Astrocyte of the spinal cord (primary cell): ENCODE results near the gene CDKN2AIP.

Experiments used
- DNase-seq: peaks from one replicate; pipeline ENCODE4 v3.0.0; 2011; ENCODE audit warnings: low read depth, low spot score
- H3K4me3 ChIP-seq: 2 replicates; pipeline ENCODE4 v1.5.1; 2011; ENCODE audit warnings: low read depth, mild to moderate bottlenecking, low read length, moderate library complexity
- CTCF ChIP-seq: IDR thresholded peaks from 2 replicates; pipeline ENCODE4 v1.5.1; 2012; ENCODE audit warnings: low read depth, mild to moderate bottlenecking, low read length, inconsistent platforms
- in situ Hi-C: cut with HindIII; loops from 2 replicates; pipeline ENCODE4 v1.10.0; 2017; ENCODE audit warnings: low sequenced_read_pairs

Gene CDKN2AIP

GRCh38 chr4:183485411-183486160 lies 41.1 kb downstream of the CDKN2AIP start:
- H3K4me3 ChIP-seq = no peak overlapping the region
- TF ChIP-seq CTCF = no peak
- no peak for DNase-seq
- in situ Hi-C loops = no loop called here

DNA sequence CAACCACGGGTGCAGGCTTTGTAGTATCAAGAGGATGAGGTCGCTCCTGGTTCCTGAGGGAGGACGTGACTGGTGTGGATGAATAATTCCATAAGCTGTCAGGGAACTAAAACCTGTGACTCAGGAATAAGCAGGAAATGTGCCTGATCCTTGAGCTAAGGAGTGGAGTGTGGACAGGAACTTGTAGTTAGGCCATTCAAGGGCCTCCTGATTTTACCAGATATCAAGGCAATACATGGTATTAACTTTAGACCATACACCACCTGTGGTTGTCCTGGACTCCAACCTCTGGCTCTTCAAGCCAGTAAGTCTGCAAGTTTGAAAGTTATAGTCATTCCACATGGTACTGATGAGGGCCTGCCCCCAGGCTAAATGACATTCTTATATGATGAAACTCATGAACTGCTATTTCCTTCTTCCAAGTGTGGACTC lies 48.4 kb downstream of the CDKN2AIP start:
- in situ Hi-C loops = no loop called here
- TF ChIP-seq CTCF = no peak
- no peak overlapping the region for H3K4me3 ChIP-seq
- DNase-seq = peak; percentile 43

DNA sequence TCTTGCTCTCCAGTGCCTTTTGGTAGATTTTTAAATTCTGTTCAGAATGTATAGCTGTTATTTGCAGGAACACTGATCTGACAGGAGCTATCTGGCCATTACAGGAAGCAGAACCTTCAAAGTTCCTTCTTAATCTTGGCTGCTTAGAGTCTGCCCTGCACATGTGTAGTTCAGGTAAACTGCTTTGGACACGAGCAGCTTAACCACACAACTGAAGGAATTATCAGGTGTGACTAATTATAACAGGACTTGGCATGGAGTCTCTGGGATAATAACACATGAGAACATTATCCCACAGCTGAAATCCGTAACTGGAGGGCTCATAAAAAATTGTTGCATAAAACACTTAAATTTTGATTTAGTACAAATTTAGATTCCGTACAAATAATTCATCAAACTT lies 48.8 kb downstream of the CDKN2AIP start:
- TF ChIP-seq CTCF = no peak
- in situ Hi-C loops = no loop called here
- DNase-seq = no peak
- H3K4me3 ChIP-seq = no peak overlapping the region

GRCh38 chr4:183495184-183495583 lies 50.7 kb downstream of the CDKN2AIP start:
- no peak for DNase-seq

More at GRCh38 chr4:183495184-183495583, 50.7 kb downstream of the CDKN2AIP start:
- in situ Hi-C loops = no loop called here
- H3K4me3 ChIP-seq = no peak overlapping the region
- no peak for TF ChIP-seq CTCF
